HG03066 (cell line): ENCODE data around the gene CES5A.
"Not testable (repeated sequence)": the region's sequence is repeated elsewhere in the genome, so short reads cannot be mapped to it uniquely, and the experiment has no call there.

Source experiments
- ATAC-seq: cut with Tn5 transposase; IDR thresholded peaks from one replicate; pipeline ENCODE4 v1.9.1; 2021; ENCODE audit warnings: low read depth; ENCODE audit not compliant: unreplicated experiment

The CES5A gene

DNA sequence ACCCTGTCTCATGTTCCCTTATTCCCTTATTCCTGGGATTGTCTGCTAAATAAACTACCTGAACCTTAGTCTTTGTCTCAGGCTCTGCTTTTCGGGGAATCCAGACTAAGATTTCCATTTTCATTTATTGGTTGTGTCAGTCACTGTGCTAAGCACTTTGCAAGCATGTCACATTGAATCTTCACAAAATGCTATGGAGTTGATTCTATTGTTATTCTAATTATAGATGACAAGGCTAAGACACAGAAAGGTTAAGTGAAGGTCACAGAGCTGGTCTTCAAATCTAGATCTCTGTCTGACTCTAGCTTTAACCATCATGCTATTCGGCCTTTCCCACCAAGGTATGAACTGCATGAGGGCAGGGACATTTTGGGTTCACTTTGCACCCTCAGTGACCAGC, 13.4 kb upstream of the CES5A start:
- no peak for ATAC-seq

DNA sequence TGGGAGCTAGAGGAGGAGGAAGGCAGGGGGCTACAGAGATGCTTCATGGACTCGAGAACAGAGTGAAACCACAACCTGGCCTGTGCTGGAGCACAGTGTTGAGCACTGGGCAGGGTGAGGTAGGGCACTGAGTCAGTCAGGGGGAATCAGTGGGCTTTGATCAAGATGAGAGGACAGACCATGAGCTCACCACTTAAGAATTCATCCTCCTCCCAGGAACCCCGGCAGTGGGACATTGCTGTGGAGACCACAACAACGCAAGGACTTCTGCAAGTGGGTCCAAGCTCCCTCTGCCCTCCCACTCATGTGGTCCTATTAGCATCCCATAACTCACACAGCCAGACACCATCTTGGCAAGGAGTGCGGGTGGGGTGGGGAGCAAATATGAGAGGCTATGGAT, 1.7 kb upstream of the CES5A start:
- ATAC-seq, result no peak

DNA sequence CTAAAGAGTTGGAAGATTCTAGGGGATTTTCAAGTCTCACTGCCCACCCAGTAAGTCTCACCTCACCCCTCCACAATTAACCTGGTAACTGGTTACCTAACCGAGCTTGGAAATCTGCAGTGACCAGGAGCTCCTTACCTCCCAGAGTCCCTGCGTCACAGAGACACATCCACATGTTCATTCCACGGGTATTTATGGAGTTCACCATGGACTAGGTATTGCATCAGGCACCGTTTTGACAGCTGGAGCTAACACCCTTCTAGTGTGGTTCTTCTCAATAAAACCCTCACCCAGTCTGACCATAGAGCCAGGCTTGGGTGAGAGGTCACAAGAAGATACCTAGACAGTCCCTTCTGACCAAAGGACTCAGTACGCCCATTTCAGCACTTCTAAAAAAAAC, 2.1 kb downstream of the CES5A start:
- ATAC-seq, result no peak

DNA sequence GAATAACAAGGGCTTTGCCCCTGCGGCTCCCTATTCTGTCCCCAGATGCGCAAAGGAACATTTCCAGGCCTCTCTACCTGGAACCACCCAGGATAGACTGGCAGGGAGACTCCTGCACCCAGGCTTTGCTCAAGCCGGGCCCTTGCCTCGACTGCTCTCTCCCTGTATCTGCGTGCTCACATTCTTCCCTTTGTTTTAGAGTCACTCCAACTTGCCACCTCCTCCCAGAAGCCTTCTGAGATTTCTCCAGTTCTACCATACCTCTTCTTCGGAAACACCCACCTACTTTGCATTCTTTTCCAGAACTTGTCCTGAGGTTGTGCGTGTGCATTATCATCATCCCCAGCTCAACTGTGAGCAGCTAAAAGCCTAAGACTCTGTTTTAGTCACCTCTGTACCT, 3.0 kb downstream of the CES5A start:
- no peak for ATAC-seq

DNA sequence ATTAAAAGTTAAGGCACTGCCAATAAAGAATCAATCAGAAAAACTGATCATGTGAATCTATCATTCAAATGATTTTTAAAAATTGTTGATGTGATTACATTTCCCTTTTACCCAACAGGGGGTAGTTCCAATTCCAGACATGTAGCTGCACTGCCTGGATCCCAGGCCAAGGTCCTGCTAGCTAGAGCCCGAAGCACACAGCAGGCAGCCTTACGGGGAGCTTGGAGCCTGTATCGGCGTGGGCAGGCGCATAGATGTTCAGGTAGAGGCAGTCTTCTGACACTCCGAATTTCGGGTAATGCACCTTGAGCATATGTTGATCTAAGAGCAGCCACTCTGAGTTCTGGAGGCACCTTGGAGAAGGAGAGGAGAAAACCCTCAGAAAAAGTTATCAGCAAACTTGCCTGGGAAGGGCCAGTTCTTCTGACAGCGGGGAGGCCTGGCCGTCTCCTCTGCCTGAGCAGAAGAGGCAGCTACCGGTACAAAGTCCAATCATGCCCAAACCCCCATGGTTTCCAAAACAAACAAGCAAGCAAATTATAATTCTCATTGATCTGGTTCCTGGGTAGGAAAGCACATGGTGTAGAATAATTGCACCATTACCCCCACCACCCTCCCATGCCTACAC, 3.6 kb downstream of the CES5A start:
- ATAC-seq, result no peak

DNA sequence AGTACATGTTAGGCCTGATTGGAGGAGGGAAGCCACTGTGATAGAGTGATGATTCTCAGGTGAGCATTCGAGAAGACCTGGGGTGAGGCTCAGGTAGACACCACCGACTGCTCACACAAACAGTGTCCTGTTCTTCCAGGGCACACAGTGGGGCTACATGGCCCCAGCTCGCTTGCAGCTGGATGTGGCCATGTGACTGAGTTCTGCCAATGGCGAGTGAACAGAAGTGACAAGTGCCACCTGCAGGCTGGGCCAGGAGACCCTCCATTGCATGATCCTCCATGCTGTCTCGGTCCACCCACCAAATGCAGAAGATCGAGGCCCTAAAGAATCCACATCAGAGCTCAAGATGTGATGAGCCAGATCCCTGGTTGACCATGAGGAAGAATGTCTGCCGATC, 6.2 kb downstream of the CES5A start:
- ATAC-seq, result no peak

DNA sequence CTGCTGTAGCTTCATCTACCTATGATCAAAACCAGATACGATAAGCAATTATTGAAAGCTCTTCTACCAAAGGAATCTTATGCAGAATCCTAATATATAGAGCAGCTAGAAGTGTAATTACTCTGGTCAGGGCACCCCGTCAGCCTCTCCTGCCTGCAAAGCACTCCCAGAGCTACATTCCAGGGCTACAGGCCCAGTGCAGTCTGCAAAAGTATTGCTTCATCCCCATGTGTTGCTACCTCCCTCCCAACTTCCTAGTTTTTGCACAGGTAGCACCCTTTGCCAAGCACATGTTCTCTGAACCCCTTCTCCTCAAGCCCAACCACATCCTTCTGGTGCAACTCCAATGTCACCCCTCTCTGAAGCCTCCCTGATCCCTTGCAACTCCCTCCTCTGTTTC, 7.0 kb downstream of the CES5A start:
- ATAC-seq, result no peak

DNA sequence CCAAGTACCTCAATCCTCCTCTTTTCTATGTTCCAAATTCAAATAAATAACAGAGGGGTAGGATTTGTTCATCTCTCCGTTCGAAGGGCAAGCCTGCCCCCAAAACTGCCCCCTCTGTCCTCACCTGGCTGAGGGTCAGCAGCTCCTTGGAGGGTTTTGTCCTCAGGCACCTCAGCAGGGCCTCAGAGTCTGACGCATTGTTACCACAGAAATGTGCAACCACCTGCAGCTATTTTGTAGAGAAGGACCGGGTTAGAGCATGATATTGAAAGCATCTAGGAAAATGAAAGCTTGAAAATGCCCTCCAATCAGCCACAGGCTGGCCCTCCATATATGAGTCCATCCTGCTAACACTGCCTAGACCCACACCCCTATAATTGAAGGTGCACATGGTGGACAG, 13.9 kb downstream of the CES5A start:
- no peak for ATAC-seq

DNA sequence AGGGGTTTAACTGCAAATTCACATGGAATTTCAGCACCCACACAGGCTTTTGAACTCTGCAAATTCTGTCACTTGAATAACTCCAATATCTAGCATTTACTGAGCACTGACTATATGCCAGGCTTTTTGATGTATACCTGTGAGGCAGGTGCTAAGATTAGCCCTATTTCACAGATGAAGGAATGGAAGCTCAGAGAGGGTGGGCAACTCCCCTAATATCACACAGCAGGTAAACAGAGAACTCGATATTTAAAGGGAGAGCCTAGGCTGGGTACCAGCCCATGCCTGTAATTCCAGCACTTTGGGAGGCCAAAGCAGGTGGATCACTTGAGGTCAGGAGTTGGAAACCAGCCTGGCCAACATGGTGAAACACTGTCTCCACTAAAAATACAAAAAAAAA, 17.5 kb downstream of the CES5A start:
- ATAC-seq, result not testable (repeated sequence)

DNA sequence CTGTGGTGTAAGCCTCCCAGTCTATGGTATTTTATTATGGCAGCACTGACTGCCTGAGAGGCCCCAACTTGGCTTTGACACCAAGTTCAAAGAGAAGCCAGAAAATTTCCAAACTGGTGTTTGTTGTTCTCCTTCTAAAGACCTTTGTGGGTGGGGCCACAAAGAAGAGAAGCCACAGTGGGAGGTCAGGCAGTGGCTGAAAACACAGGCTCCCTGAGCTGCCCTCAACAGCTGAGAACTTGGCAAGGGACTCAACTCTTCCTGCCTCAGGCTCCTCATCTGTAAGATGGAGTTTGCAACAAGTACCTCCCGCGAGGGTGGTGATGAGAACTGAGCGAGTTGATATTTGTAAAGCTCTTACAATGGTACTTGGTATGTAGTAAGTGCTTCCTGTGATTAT, 18.2 kb downstream of the CES5A start:
- ATAC-seq, result no peak

DNA sequence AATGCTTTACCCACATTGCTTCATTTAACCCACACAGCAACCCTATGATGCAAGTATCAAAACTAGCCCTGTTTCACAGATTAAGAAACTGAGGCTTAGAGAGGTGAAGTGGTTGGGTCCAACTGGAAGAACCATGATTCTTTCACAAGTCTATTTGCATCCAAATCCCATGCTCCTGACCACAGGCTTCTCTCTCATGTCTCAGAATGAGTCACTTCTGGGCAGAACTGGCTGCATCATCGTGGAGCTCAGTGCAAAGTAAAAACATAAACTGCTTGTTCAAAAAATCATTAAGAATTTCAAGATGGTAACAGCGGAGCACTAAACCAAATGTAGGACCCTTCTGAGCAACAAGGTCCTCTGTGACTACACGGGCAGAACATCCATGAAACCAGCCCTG, 22.1 kb downstream of the CES5A start:
- ATAC-seq, result no peak

DNA sequence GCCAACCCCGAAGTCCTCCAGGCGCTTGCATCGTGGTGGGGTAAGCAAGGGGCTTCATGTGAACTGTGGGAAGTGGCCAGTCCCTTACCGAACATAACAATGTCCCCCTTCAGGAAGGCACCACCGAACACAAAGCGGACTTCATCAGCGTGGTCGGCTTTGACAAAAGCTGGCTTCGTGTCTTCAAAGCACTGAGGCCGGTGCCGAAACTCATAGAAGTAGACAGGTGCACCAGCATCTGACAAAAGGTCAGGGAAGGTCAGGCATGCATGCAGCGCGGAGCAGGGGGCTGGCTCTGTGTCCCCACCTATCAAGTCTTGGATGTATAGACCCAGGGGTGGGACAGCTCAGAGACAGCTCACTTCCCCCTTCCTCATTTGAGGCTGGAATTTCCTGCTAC, 25.6 kb downstream of the CES5A start:
- ATAC-seq, result no peak

DNA sequence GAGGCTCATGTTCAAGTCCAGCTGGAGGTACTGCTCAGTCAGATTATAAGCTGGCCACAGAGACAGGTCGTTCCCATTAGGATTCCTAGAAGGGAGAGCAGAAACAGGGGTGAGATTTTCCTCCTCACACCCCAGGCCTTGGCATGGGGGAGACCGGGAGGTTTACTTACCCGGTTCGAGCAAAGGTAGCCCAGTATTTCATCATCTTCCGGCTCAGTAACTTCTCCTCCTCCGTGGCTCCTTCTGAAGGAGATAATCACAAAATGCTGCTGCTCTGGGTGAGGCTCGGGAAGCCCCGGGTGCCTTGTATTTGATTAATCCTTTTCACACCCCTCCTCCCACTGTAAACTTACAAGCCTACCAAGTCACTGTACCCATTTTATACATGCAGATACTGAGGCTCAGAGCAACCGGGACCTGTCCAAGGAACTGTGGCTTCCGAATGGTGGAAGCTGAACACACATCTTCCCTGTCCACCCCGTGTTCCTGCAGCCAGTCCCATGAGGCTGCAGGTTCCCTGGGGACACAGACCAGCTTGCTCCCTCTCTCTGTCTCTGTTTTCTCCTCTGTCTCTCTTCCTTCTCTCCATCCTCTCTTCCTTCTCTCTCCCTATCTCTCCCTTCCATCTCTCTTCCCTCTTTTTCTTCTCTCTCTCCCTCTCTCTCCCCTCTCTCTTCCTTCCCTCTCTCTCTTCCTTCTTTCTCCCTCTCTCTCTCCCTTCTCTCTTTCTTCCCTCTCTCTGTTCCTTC, 28.4 kb downstream of the CES5A start:
- ATAC-seq, result no peak

DNA sequence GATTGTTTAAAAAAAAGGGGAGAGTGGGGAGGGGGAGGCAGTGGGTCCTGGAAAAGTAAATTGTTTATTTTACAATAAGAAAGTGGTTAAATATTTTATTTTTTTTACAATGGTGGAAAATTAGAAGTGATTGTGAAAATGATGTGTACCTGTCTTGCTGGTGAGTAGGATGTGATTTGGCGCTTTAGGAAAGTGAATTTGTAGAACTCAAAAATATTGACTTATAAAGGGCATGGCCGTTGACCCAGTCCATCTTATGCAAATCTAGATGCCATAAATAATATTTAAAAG, 32.1 kb downstream of the CES5A start:
- no peak for ATAC-seq

DNA sequence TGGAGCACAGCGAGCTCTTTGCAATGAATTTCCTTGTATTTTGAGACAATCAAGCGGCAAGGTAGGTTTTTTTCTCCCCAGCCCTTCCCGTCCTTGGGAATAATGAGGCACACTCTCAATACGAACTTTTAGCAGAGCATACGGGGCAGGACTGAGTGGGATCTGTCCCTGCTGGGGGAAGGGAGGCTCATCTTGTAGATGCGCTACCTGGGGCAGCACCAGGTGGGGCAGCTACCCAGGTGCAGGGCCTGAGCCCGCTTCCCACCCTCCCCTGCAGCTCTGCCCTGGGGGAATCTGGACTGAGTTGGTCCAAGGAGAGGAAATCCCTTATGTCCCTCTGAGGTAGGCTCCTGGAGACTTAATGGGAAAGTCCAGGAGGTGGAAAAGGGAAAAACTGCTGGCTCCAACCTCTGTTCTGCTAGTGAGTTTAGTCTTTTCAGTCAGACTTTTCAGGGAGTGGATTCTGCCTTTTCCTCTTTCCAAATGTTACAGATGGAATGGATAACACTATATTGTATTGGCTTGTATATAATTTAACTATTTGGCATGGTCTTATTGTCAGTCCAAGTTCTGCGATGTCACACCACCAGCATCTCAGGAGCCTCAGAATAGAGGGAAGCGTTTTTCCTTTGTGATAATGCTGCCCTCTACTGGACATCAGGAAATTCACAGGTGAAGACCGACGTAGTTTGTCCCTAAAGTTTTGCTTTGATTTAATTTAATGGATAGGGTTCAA, 32.6 kb downstream of the CES5A start:
- ATAC-seq, result no peak

DNA sequence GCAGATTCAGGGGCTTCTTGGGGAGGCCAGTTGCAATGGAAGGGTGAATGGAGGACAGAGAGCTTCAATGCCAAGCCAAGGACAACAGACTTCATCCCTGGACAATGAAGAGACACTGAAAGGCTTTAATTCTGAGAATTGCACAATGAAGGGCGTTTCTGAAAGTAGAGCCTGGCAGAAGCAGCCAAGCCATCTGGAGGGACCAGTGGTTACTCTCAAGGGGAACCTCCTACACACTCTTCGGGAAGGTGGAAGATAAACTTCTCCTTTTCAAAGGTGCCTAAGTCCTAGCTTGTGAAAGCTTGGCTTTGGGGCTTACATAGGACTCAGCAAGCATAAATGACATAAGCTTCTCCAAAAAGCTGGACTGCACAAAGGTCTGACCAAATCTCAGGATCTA, 36.1 kb downstream of the CES5A start:
- ATAC-seq, result no peak

DNA sequence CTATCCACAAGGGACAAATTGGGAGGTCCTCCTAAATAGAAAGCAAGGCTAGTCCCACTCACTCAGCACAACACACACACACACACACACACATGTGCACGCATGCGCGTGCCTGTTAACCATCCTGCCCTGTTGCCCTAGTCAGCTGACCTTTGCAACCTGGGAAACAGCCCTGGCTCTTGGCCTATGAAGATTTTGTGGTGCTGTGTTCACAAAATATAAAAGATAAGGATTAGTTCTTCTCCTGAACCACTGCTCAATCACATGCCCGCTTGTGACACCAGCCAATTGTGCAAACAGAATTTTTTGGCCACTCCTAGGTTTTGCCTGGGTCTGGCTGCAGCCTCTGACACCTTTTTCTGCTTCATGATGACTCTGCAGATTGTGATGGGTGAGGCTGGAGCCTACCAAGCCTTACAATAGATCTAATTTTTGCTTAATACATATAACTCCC, 39.0 kb downstream of the CES5A start:
- ATAC-seq, result no peak

DNA sequence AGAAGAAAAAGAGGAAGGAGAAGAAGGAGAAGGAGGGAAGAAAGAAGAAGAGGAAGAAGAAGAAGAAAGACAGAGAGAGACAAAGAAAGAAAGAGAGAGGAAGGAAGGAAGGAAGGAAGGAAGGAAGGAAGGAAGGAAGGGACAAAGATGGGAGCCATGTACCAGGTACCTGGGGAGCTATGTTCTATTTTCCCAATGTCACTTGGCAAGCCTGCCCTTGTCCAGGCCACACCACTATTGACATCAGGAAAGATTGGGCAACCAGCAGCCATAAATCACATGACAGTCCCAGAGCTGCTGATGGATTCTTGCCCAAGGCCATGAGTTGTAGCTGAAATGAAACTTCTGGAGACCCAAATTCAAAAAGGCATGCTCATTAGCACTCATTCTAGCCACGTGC, 39.6 kb downstream of the CES5A start:
- no peak for ATAC-seq

DNA sequence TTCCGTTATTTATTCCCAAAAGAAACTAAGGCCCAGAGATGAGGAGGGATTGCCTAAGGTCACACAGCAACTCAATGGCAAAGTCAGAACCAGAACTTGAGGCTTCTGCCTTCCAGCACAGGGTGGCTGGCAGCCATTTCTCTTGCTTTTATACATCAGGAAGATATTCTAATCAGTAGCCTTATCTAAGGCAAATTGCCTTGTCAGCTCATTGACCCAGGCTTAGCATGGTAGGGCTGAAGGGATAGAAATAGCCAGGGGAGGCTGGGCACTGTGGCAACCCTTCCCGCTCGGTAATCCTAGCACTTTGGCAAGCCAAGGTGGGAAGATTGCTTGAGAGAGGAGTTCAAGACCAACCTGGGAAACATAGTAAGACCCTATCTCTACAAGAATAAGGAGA, 40.0 kb downstream of the CES5A start:
- not testable (repeated sequence) for ATAC-seq

DNA sequence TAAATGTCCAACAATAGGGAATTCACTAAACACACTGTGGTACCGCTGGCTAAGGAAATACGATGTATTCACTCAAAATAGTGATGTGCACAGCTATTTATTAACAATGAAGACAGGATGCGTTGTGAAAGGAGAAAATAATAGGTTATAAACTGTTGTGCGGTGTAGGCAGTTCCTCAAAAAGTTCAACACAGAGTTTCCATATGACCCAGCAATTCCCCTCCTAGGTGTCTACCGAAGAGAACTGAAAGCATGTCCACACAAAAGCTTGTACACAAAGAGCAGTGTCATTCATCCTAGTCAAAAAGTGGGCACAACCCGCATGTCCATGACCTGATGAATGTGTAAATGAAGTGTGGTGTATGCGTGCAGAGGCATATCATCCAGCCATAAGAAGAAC, 41.1 kb downstream of the CES5A start:
- ATAC-seq, result peak; percentile 80

DNA sequence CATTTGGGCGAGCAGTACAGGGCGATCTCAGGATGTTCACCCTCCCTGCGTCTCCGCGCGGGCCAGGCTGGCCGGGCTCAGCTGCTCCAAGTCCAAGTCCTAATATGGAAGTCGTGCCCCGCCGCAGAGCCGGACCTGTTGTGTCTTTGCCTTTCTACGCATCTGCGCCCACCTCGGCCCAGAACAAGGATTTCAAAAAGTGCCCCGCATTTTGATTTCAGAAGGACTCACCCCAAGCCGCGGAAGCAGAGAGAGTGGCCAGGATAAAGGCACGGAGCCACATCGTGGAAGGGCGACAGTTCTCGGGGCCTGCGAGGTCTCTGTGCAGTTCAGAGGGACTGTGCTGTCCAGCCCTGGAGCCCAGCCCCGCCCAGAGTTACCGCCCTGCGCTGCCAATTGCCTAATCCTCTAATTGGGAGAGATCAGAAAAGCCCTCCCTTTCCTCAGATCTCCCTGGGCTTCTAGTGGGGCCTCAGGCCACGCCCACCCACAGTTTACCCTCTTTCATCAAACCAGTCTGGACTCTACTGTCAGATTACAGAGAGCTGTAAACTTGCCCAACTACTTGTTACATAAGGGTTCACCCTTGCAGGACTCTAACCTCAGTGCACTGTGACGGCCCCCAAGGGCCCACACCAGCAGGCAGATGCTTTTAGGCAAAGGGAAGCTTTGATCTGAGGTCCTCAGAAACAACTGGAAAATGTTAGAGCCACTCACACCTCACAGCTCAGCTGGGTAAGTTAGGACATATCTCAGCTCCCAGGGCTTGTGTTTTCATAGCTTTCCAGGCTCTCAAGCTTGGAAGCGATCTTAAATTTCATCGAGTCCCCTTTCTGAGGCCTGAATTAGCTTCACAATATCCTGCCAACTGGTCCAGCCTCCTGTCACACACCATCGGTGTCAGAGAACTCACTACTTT, 42.1 kb downstream of the CES5A start, which contains the start of gene CES1:
Gene CES1 (minus strand): TSS at position 324 of the 919 bp plus-strand sequence. CDS start 41 bp downstream, at position 283.
- no peak for ATAC-seq
